Vagina (tissue), 2 donors: ENCODE measurements around the gene SCN4A.
"Not testable (repeated sequence)": the region's sequence is repeated elsewhere in the genome, so short reads cannot be mapped to it uniquely, and the experiment has no call there.

Experiments
- CTCF ChIP-seq, 3 experiments: fragments of 450-650 bp in 2 of 3; fragments of 200-600 bp in 1 of 3; sonication (generic) in 1 of 3; IDR thresholded peaks; one replicate each; pipeline ENCODE4 v1.5.1; 2017 to 2019; ENCODE audit warnings: antibody characterized with exemption in 3 of 3, mild to moderate bottlenecking in 2 of 3, moderate library complexity in 2 of 3
- POLR2AphosphoS5 ChIP-seq, 2 donors: sonication (generic); formaldehyde crosslinking; IDR thresholded peaks; one replicate each; pipeline ENCODE4 v1.9.0; 2017; ENCODE audit warnings: antibody characterized with exemption in 2 of 2, mild to moderate bottlenecking in 2 of 2, low read depth in 1 of 2; ENCODE audit not compliant: insufficient read depth in 1 of 2

GRCh38 chr17:63922402-63922801, 50.3 kb downstream of the SCN4A start:
- not testable (repeated sequence) for TF ChIP-seq CTCF (IDR thresholded peaks at IDR 0.05); POLR2AphosphoS5 (IDR thresholded peaks at IDR 0.05; ENCODE audit: insufficient read depth in 1 of 2, low read depth in 1 of 2)
